Prostate gland (tissue), 2 donors: ENCODE results near the gene IL19. TPM values are rescaled to one million over a fixed set of nuclear protein-coding genes. Genes with fewer than 3 reads are reported as not detected.

Source experiments
- DNase-seq: peaks from one replicate; pipeline ENCODE4 v3.0.0-alpha.2; 2019; ENCODE audit warnings: low spot score
- H3K27ac ChIP-seq, 2 donors: fragments of 200-600 bp; sonication (generic); 2 replicates each; pipeline ENCODE4 v1.5.1; 2017 to 2019
- H3K27me3 ChIP-seq: fragments of 200-600 bp; sonication (generic); replicated peaks from 2 replicates; pipeline ENCODE4 v1.5.1; 2019; ENCODE audit not compliant: insufficient read depth
- H3K36me3 ChIP-seq, 2 donors: fragments of 200-600 bp; sonication (generic); 1 replicate in 1 of 2; 2 replicates in 1 of 2; pipeline versions ENCODE4 v1.5.1 to v1.8.1; 2017 to 2019
- H3K4me1 ChIP-seq: fragments of 200-600 bp; sonication (generic); replicated peaks from 2 replicates; pipeline ENCODE4 v1.5.1; 2019
- H3K4me3 ChIP-seq, 2 donors: fragments of 200-600 bp; sonication (generic); 2 replicates each; pipeline ENCODE4 v1.5.1; 2017 to 2019
- H3K9me3 ChIP-seq: fragments of 200-600 bp; sonication (generic); 2 replicates; pipeline ENCODE4 v1.5.1; 2017
- POLR2A ChIP-seq: fragments of 450-650 bp; IDR thresholded peaks from one replicate; pipeline ENCODE4 v1.6.1; 2016; ENCODE audit warnings: antibody characterized with exemption, mild to moderate bottlenecking
- POLR2AphosphoS5 ChIP-seq: sonication (generic); formaldehyde crosslinking; IDR thresholded peaks from one replicate; pipeline ENCODE4 v1.6.1; 2017; ENCODE audit warnings: antibody characterized with exemption
- WGBS: methylation state at CpG from one replicate; pipeline ENCODE4 v1.1.5; 2018; 5-methylcytosine and 5-hydroxymethylcytosine counted together
- intact Hi-C: fragments of 100-400 bp; cut with DNase I; formaldehyde crosslinking; loops from one replicate; pipeline ENCODE4 v1.14.2; 2022
- total RNA-seq, 2 donors: library from RNA; depleted of rRNA; stranded (reverse); fragments of >200 nt; gene quantifications; one replicate each; pipeline ENCODE4 v1.1.0, GENCODE V29; 2016
- TF ChIP-seq, protein P1 (sequence below), 4 experiments: fragments of 200-600 bp in 2 of 4; fragments of 450-650 bp in 2 of 4; sonication (generic) in 2 of 4; IDR thresholded peaks; 1 replicate in 3 of 4; 2 replicates in 1 of 4; pipeline ENCODE4 v1.5.1; 2016 to 2019; ENCODE audit warnings: antibody characterized with exemption in 4 of 4, mild to moderate bottlenecking in 2 of 4, moderate library complexity in 2 of 4

Gene IL19
- total RNA-seq, 2 donors from 2014 or later: not detected

DNA sequence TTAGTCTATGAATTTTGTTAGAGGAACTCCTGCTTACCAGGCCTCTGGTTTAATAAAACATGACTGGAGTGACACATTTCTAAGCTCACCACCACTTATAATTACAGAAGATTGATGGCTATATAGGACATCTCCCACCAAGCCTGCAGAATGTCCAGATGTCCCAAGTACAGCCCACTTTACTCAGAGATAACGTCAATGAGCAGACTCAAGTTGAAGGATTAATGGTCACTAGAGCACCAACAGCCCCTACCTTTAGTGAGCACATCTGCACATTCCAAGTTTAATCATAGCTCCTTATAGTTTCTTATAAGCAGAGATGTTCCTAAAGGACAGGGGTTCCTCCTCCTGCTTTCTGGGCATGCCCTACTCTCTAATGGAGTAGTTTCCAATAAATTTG, 57.5 kb downstream of the IL19 start:
- H3K27me3 ChIP-seq: no peaks in the 10 kb centered on the region
- no peak overlapping the region for H3K27ac ChIP-seq
- intact Hi-C loops: no loop called here
- DNase-seq: no peak
- no peaks in the 10 kb centered on the region for H3K9me3 ChIP-seq
- no peaks in the 10 kb centered on the region for H3K36me3 ChIP-seq
- H3K4me3 ChIP-seq: no peak overlapping the region
- no peaks in the 10 kb centered on the region for H3K4me1 ChIP-seq
- TF ChIP-seq POLR2AphosphoS5: no peak
- TF ChIP-seq, protein P1, sequence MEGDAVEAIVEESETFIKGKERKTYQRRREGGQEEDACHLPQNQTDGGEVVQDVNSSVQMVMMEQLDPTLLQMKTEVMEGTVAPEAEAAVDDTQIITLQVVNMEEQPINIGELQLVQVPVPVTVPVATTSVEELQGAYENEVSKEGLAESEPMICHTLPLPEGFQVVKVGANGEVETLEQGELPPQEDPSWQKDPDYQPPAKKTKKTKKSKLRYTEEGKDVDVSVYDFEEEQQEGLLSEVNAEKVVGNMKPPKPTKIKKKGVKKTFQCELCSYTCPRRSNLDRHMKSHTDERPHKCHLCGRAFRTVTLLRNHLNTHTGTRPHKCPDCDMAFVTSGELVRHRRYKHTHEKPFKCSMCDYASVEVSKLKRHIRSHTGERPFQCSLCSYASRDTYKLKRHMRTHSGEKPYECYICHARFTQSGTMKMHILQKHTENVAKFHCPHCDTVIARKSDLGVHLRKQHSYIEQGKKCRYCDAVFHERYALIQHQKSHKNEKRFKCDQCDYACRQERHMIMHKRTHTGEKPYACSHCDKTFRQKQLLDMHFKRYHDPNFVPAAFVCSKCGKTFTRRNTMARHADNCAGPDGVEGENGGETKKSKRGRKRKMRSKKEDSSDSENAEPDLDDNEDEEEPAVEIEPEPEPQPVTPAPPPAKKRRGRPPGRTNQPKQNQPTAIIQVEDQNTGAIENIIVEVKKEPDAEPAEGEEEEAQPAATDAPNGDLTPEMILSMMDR (IDR thresholded peaks at IDR 0.05): no peak
- TF ChIP-seq POLR2A: no peak
- 86% methylated on average over 1 of the region's 1 CpG for WGBS

DNA sequence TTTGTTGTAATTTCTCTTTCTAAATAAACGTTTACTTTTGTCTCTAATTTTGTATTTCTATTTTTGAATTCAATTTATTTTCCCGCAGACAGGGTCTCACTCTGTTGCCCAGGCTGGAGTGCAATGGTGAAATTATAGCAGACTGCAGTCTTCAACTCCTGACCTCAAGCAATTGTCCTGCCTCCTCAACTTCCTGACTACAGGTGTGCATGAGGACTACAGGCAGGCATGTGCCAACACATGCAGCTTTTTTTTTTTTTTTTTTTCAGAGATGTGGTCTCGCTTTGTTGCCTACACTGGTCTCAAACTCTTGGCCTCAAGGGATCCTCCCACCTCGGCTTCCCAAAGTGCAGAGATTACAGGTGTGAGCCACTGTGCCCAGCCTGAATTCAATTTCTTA, 58.2 kb downstream of the IL19 start:
- Histone ChIP-seq H3K4me1 (no peaks in the 10 kb centered on the region), H3K27me3 (no peaks in the 10 kb centered on the region), H3K27ac (no peak overlapping the region), H3K36me3 (no peaks in the 10 kb centered on the region), H3K4me3 (no peak overlapping the region), H3K9me3 (no peaks in the 10 kb centered on the region)
- intact Hi-C loops: no loop called here
- DNase-seq: no peak
- WGBS: 68% methylated on average over 4 of the region's 4 CpGs
- no peak for TF ChIP-seq POLR2AphosphoS5
- TF ChIP-seq, protein P1 (IDR thresholded peaks at IDR 0.05): no peak

DNA sequence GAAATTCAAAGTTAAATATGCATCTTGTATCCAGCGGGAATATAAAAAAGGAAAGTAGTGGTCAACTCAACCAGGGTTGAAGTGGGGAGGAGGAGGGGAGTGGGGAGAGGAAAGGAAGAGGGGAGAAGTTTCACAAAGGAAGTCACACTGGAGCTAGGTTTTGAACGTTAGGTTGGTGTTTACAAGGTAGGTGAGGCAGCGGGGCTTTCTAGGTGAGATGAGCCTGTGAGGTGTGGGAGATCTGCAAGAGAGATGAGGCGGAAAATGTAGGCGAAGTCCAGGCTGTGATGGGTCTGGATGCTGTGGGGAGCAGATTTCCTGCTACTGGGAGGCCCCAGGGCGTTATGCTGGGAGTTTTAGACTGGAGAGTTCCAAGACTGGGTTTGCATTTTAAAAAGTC, 58.7 kb downstream of the IL19 start:
- no peak overlapping the region for H3K4me3 ChIP-seq
- 71% methylated on average over 6 of the region's 6 CpGs for WGBS
- intact Hi-C loops: no loop called here
- no peak for TF ChIP-seq POLR2AphosphoS5
- TF ChIP-seq, protein P1 (IDR thresholded peaks at IDR 0.05): no peak
- TF ChIP-seq POLR2A: no peak
- DNase-seq: no peak
- no peaks in the 10 kb centered on the region for H3K36me3 ChIP-seq
- H3K9me3 ChIP-seq: no peaks in the 10 kb centered on the region
- no peak overlapping the region for H3K27ac ChIP-seq
- H3K27me3 ChIP-seq: no peaks in the 10 kb centered on the region
- H3K4me1 ChIP-seq: no peaks in the 10 kb centered on the region

DNA sequence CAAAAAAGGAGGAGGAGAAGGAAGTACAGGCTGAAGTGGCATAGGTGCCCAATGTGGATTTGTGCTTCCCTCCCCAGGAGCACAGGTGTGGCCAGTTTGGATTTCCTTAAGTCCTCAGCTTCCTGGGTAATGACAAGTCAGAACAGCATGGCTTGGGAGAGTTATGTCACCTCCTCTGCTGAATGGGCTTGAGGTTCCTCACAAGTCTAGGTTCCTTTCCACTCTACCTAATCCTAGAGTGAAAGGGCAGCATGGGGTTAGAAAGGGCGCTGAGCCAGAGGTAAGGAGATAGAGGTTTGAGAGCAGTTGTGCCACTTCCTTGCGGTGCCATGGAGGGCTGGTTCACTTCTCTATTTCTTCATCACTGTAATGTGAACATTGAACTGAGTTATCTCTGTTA, 59.3 kb downstream of the IL19 start:
- no peaks in the 10 kb centered on the region for H3K36me3 ChIP-seq
- H3K27ac ChIP-seq: no peak overlapping the region
- intact Hi-C loops: no loop called here
- no peak for DNase-seq
- H3K4me1 ChIP-seq: no peaks in the 10 kb centered on the region
- H3K9me3 ChIP-seq: no peaks in the 10 kb centered on the region
- 93% methylated on average over 2 of the region's 2 CpGs for WGBS
- no peak overlapping the region for H3K4me3 ChIP-seq
- H3K27me3 ChIP-seq: no peaks in the 10 kb centered on the region
- TF ChIP-seq POLR2A (no peak), POLR2AphosphoS5 (no peak)
- TF ChIP-seq, protein P1 (IDR thresholded peaks at IDR 0.05): no peak

DNA sequence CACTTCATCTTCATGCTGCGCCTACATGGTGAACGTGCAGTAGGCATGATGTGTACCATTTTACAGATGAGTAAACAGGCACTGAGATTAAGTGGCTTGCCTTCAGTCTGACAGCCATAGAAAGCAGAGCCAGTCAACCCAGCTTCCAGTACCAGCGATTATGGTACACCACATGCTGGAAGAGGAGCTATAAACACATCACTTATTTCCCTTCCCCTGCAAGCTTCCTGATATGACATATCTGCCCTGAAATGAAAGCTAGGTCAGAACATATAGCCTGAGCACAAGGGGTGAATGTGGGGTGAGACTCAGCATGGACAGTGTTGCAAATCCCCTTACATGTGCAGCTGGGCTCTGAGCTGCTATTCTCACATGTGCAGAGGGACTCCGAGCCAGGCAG, 61.1 kb downstream of the IL19 start:
- Histone ChIP-seq H3K27me3 (no peaks in the 10 kb centered on the region), H3K4me3 (no peak overlapping the region), H3K36me3 (no peaks in the 10 kb centered on the region), H3K27ac (no peak overlapping the region), H3K4me1 (no peaks in the 10 kb centered on the region), H3K9me3 (no peaks in the 10 kb centered on the region)
- DNase-seq: no peak
- TF ChIP-seq POLR2A (no peak), POLR2AphosphoS5 (no peak)
- TF ChIP-seq, protein P1 (IDR thresholded peaks at IDR 0.05): no peak
- intact Hi-C loops: no loop called here
- WGBS: 90% methylated on average over 4 of the region's 4 CpGs
